HCT116 (cell line): ENCODE data around the gene DCST2. TPM values are rescaled to one million over a fixed set of nuclear protein-coding genes. Genes with fewer than 3 reads are reported as not detected.
A peak's percentile ranks its signal among the peaks of the same experiment; 100 is the strongest.

Experiments used
- ATAC-seq: fragments of 200-7000 bp; cut with Tn5 transposase; 2 replicates; pipeline ENCODE4 v1.9.1; 2020; ENCODE audit warnings: mild to moderate bottlenecking, moderate library complexity
- BruUV-seq: library from RNA; stranded (reverse); fragments of 400-500 nt; replicated peaks from 2 replicates; lab custom pipeline; 2021; lab: Mats Ljungman, UMichigan
- CTCF ChIA-PET: fragments of 300-600 bp; sonication (Branson Sonifier 250); formaldehyde crosslinking; loops from one replicate; lab custom pipeline; 2021; ENCODE audit warnings: antibody characterized with exemption; lab: Charles Lee
- POLR2A ChIA-PET: fragments of 300-600, 350-600 bp; sonication (Branson Sonifier 250); formaldehyde crosslinking; loops from one replicate; lab custom pipeline; 2021; ENCODE audit warnings: antibody characterized with exemption; lab: Charles Lee
- RAD21 ChIA-PET, 2 experiments: fragments of 300-600 bp; sonication (Branson Sonifier 250); formaldehyde crosslinking; loops; one replicate each; lab custom pipeline; 2023; ENCODE audit warnings: low total read pairs in 2 of 2; ENCODE audit not compliant: uncharacterized antibody in 2 of 2, unreplicated experiment in 2 of 2, low non-redundant PET in 1 of 2; lab: Charles Lee
- DNase-seq: peaks from one replicate; pipeline ENCODE4 v3.0.0-alpha.2; 2010; ENCODE audit warnings: low read depth, low spot score
- H2AFZ ChIP-seq: fragments of 200-600 bp; shearing (Covaris generic), sonication (generic); 2 replicates; pipeline ENCODE4 v1.6.1; 2017; ENCODE audit warnings: low read depth, mixed run types, mixed read lengths, antibody characterized with exemption, low read length; ENCODE audit not compliant: poor library complexity, severe bottlenecking
- H3K27ac ChIP-seq: 2 replicates; pipeline ENCODE4 v1.5.1; 2012; ENCODE audit warnings: low read depth, low read length
- H3K27me3 ChIP-seq: fragments of 200-600 bp; sonication (generic); 2 replicates; pipeline ENCODE4 v1.6.1; 2016; ENCODE audit warnings: mixed run types, low read length, mixed read lengths; ENCODE audit not compliant: insufficient read depth
- H3K36me3 ChIP-seq, 2 experiments: fragments of 200-500 bp in 1 of 2; fragments of 200-600 bp in 1 of 2; sonication (Bioruptor generic) in 1 of 2; sonication (generic) in 1 of 2; 2 replicates each; pipeline versions ENCODE4 v1.5.1 to v1.6.1; 2014 to 2016; ENCODE audit warnings: low read length in 2 of 2, inconsistent platforms in 1 of 2, mixed read lengths in 1 of 2, mixed run types in 1 of 2; ENCODE audit not compliant: insufficient read depth in 2 of 2, control insufficient read depth in 1 of 2
- H3K4me1 ChIP-seq, 2 experiments: fragments of 200-600 bp in 1 of 2; sonication (generic) in 1 of 2; 2 replicates each; pipeline versions ENCODE4 v1.5.1 to v1.6.1; 2012 to 2017; ENCODE audit warnings: low read length in 2 of 2, inconsistent platforms in 1 of 2, mild to moderate bottlenecking in 1 of 2, mixed read lengths in 1 of 2, mixed run types in 1 of 2, moderate library complexity in 1 of 2; ENCODE audit not compliant: insufficient read depth in 2 of 2, control insufficient read depth in 1 of 2
- H3K4me2 ChIP-seq: fragments of 200-600 bp; sonication (generic); 2 replicates; pipeline ENCODE4 v1.6.1; 2017; ENCODE audit warnings: mixed run types, low read length, mixed read lengths
- H3K4me3 ChIP-seq, 2 experiments: fragments of 200-600 bp in 1 of 2; sonication (generic) in 1 of 2; replicated peaks in 1 of 2; 2 replicates each; pipeline ENCODE4 v1.5.1; 2011 to 2016; ENCODE audit warnings: low read length in 2 of 2, control low read depth in 1 of 2, low read depth in 1 of 2, mild to moderate bottlenecking in 1 of 2, mixed read lengths in 1 of 2, mixed run types in 1 of 2
- H3K79me2 ChIP-seq: fragments of 200-600 bp; sonication (generic); 2 replicates; pipeline ENCODE4 v1.6.1; 2017; ENCODE audit warnings: mild to moderate bottlenecking, mixed run types, low read length, moderate library complexity, mixed read lengths; ENCODE audit not compliant: insufficient read depth
- H3K9ac ChIP-seq: fragments of 200-600 bp; sonication (generic); 2 replicates; pipeline ENCODE4 v1.6.1; 2016; ENCODE audit warnings: low read length, mixed read lengths
- H3K9me2 ChIP-seq: fragments of 200-600 bp; sonication (generic), shearing (Covaris generic); 2 replicates; pipeline ENCODE4 v1.6.1; 2017; ENCODE audit warnings: mixed run types, mild to moderate bottlenecking, moderate library complexity; ENCODE audit not compliant: insufficient read depth
- H3K9me3 ChIP-seq, 2 experiments: fragments of 200-500 bp in 1 of 2; fragments of 200-600 bp in 1 of 2; sonication (Bioruptor generic) in 1 of 2; sonication (generic) in 1 of 2; 2 replicates each; pipeline ENCODE4 v1.6.1; 2014 to 2017; ENCODE audit warnings: low read length in 2 of 2, mixed read lengths in 2 of 2, inconsistent platforms in 1 of 2, low read depth in 1 of 2, mild to moderate bottlenecking in 1 of 2, mixed run types in 1 of 2, moderate library complexity in 1 of 2; ENCODE audit not compliant: control insufficient read depth in 1 of 2, insufficient read depth in 1 of 2
- H4K20me1 ChIP-seq: fragments of 200-600 bp; sonication (generic), shearing (Covaris generic); 2 replicates; pipeline ENCODE4 v1.6.1; 2017; ENCODE audit warnings: mixed run types, mild to moderate bottlenecking, moderate library complexity; ENCODE audit not compliant: insufficient read depth
- CBX3 ChIP-seq: IDR thresholded peaks from 2 replicates; pipeline ENCODE4 v1.6.1; 2012; ENCODE audit warnings: low read depth
- CEBPB ChIP-seq: IDR thresholded peaks from 2 replicates; pipeline ENCODE4 v1.6.1; 2012; ENCODE audit warnings: low read depth
- CTCF ChIP-seq, 3 experiments: fragments of 200-600 bp in 1 of 3; sonication (generic) in 1 of 3; IDR thresholded peaks in 2 of 3; conservative IDR thresholded peaks in 1 of 3; 2 replicates each; pipeline ENCODE4 v1.5.1; 2012 to 2017; ENCODE audit warnings: low read depth in 2 of 3, low read length in 2 of 3, antibody characterized with exemption in 1 of 3, borderline replicate concordance in 1 of 3, control low read depth in 1 of 3, mild to moderate bottlenecking in 1 of 3, mixed read lengths in 1 of 3, mixed run types in 1 of 3, moderate library complexity in 1 of 3; ENCODE audit not compliant: insufficient read depth in 1 of 3
- EGR1 ChIP-seq: IDR thresholded peaks from 2 replicates; pipeline ENCODE4 v1.6.1; 2012; ENCODE audit warnings: low read depth
- EZH2 ChIP-seq: fragments of 200-600 bp; sonication (generic); IDR thresholded peaks from 2 replicates; pipeline ENCODE4 v1.6.1; 2017; ENCODE audit warnings: antibody characterized with exemption, mixed run types
- EZH2phosphoT487 ChIP-seq: fragments of 200-600 bp; IDR thresholded peaks from 2 replicates; pipeline ENCODE4 v1.6.1; 2018; ENCODE audit warnings: antibody characterized with exemption, borderline replicate concordance
- FOSL1 ChIP-seq: IDR thresholded peaks from 2 replicates; pipeline ENCODE4 v1.6.1; 2012; ENCODE audit warnings: low read depth
- MAX ChIP-seq: IDR thresholded peaks from 2 replicates; pipeline ENCODE4 v1.6.1; 2012
- POLR2AphosphoS5 ChIP-seq: IDR thresholded peaks from 2 replicates; pipeline ENCODE4 v1.6.1; 2011; ENCODE audit warnings: mild to moderate bottlenecking, low read depth, low read length, moderate library complexity
- RAD21 ChIP-seq: IDR thresholded peaks from 2 replicates; pipeline ENCODE4 v1.6.1; 2012; ENCODE audit warnings: low read depth, mild to moderate bottlenecking
- REST ChIP-seq: IDR thresholded peaks from 2 replicates; pipeline ENCODE4 v1.6.1; 2012; ENCODE audit warnings: low read depth
- SIN3A ChIP-seq: IDR thresholded peaks from 2 replicates; pipeline ENCODE4 v1.6.1; 2012; ENCODE audit warnings: low read depth
- SP1 ChIP-seq: IDR thresholded peaks from 2 replicates; pipeline ENCODE4 v1.6.1; 2012; ENCODE audit warnings: low read depth
- SRF ChIP-seq: IDR thresholded peaks from 2 replicates; pipeline ENCODE4 v1.6.1; 2012; ENCODE audit warnings: low read depth
- TCF7L2 ChIP-seq: IDR thresholded peaks from 2 replicates; pipeline ENCODE4 v1.7.0; 2011; ENCODE audit warnings: borderline replicate concordance, inconsistent platforms; ENCODE audit not compliant: insufficient read depth, insufficient read length; ENCODE audit errors: extremely low read depth
- YY1 ChIP-seq: IDR thresholded peaks from 2 replicates; pipeline ENCODE4 v1.6.1; 2011; ENCODE audit warnings: low read length, low read depth, moderate library complexity, mild to moderate bottlenecking; ENCODE audit not compliant: insufficient replicate concordance; ENCODE audit errors: extremely low read depth
- ZBTB33 ChIP-seq: IDR thresholded peaks from 2 replicates; pipeline ENCODE4 v1.6.1; 2011; ENCODE audit warnings: mild to moderate bottlenecking, low read length, moderate library complexity; ENCODE audit not compliant: insufficient replicate concordance; ENCODE audit errors: extremely low read depth
- ZFX ChIP-seq: fragments of 450-650 bp; IDR thresholded peaks from 2 replicates; pipeline ENCODE4 v1.6.1; 2017
- intact Hi-C: fragments of 100-400 bp; cut with micrococcal nuclease; formaldehyde crosslinking; loops from 2 replicates; pipeline ENCODE4 v1.10.0; 2022
- total RNA-seq: library from RNA; stranded (reverse); gene quantifications from one replicate; pipeline ENCODE4 v1.2.1, GENCODE V29; 2021; ENCODE audit not compliant: unreplicated experiment

The DCST2 gene
- total RNA-seq, 1 experiment from 2014 or later: 2.0 TPM

- DNase-seq: no peak
- no peak for TF ChIP-seq MAX
- TF ChIP-seq ZBTB33: no peak
- no peak for TF ChIP-seq SIN3A
- TF ChIP-seq FOSL1: no peak
- TF ChIP-seq REST: no peak
- no peak for TF ChIP-seq CTCF (IDR thresholded peaks at IDR 0.05 in 2 of 3, conservative IDR thresholded peaks at IDR 0.05 in 1 of 3; ENCODE audit: borderline replicate concordance in 1 of 3, insufficient read depth in 1 of 3, low read depth in 2 of 3, low read length in 2 of 3)
- no peak for TF ChIP-seq CBX3
- no peak for TF ChIP-seq EZH2phosphoT487
- TF ChIP-seq EZH2: no peak
- no peak for TF ChIP-seq SP1
- no peak for TF ChIP-seq POLR2AphosphoS5
- TF ChIP-seq RAD21: no peak
- no peak for TF ChIP-seq TCF7L2
- TF ChIP-seq ZFX: no peak
- no peak for TF ChIP-seq SRF
- no peak for TF ChIP-seq YY1
- no peak for TF ChIP-seq CEBPB
- no peak for TF ChIP-seq EGR1
- TF ChIP-seq, all 23 proteins: peak for 0
- Histone ChIP-seq H3K27me3 (no peaks in the 10 kb centered on the region), H3K4me1 (peaks cover 33 to 73% of the 10 kb centered on the region in 2 experiments), H2AFZ (no peak overlapping the region), H3K9me2 (no peaks in the 10 kb centered on the region), H3K4me3 (no peak overlapping the region), H4K20me1 (no peaks in the 10 kb centered on the region), H3K36me3 (peaks cover 0 to 6% of the 10 kb centered on the region in 2 experiments; a peak in 1 of 4 replicates), H3K9me3 (no peaks in the 10 kb centered on the region), H3K9ac (peak overlapping the region; percentile 30; the same call in 1 of the 2 replicates), H3K79me2 (no peaks in the 10 kb centered on the region; the same call in 1 of the 2 replicates), H3K4me2 (peak overlapping the region; percentile 90), H3K27ac (peak overlapping the region; percentile 34)
- CTCF ChIA-PET: no interaction called here
- RAD21 ChIA-PET: no interaction called here
- no TSS peak for BruUV-seq
- intact Hi-C loops: loop anchor here (5.0 kb wide), 1 partner anchor 526 kb away; the partner anchor contains the start of gene UBE2Q1
- POLR2A ChIA-PET: no interaction called here
- no peak for ATAC-seq
Observed at GRCh38 chr1:155083052-155083541, 49.5 kb upstream of the DCST2 start.
